ENCODE measurements around the gene MIX23. TPM values are rescaled to one million over a fixed set of nuclear protein-coding genes. Genes with fewer than 3 reads are reported as not detected.

MIX23 gene
- 20.2 TPM for total RNA-seq (ENCODE audit: unreplicated experiment)
- long read RNA-seq, partial matches to known transcripts: 0 of 4 reads
- long read RNA-seq, other reads (novel, unspliced or antisense): 0 of 4 reads

- peaks cover 13% of the 10 kb centered on the region for H3K4me1 Mint-ChIP-seq (ENCODE audit: low read depth, unreplicated experiment)
- H3K27me3 Mint-ChIP-seq (ENCODE audit: unreplicated experiment): no peaks in the 10 kb centered on the region
- peak; percentile 92 for DNase-seq
- no peak for TF ChIP-seq CTCF (IDR thresholded peaks at IDR 0.05; ENCODE audit: partially characterized antibody, unreplicated experiment)
- no peaks in the 10 kb centered on the region for H3K9me3 Mint-ChIP-seq (ENCODE audit: unreplicated experiment)
- H3K4me3 Mint-ChIP-seq (ENCODE audit: unreplicated experiment): peak within 1 kb of the TSS; percentile 86
- peak within 1 kb of the TSS; percentile 96 for H3K27ac Mint-ChIP-seq (ENCODE audit: unreplicated experiment)
- H3K36me3 Mint-ChIP-seq (ENCODE audit: unreplicated experiment): no peaks in the 10 kb centered on the region
Observed at GRCh38 chr3:122382888-122383666, at the start of gene MIX23. Gene MIX23 (minus strand): TSS chr3:122383231. CDS start chr3:122383224, 7 bp downstream.

- Mint-ChIP-seq H3K9me3 (ENCODE audit: unreplicated experiment) (peaks cover 2% of the 10 kb centered on the region), H3K27me3 (ENCODE audit: unreplicated experiment) (peaks cover 1% of the 10 kb centered on the region), H3K4me3 (ENCODE audit: unreplicated experiment) (no peak overlapping the region), H3K4me1 (ENCODE audit: low read depth, unreplicated experiment) (no peaks in the 10 kb centered on the region), H3K36me3 (ENCODE audit: unreplicated experiment) (peaks cover 1% of the 10 kb centered on the region), H3K27ac (ENCODE audit: unreplicated experiment) (no peak overlapping the region)
- DNase-seq: no peak
- no peak for TF ChIP-seq CTCF (IDR thresholded peaks at IDR 0.05; ENCODE audit: partially characterized antibody, unreplicated experiment)
Observed at GRCh38 chr3:122430371-122430770, 47.3 kb upstream of the MIX23 start.

GRCh38 chr3:122427857-122428471 lies 44.9 kb upstream of the MIX23 start:
- no peak for TF ChIP-seq CTCF (IDR thresholded peaks at IDR 0.05; ENCODE audit: partially characterized antibody, unreplicated experiment)
- H3K27me3 Mint-ChIP-seq (ENCODE audit: unreplicated experiment): peaks cover 1% of the 10 kb centered on the region
- H3K4me1 Mint-ChIP-seq (ENCODE audit: low read depth, unreplicated experiment): no peaks in the 10 kb centered on the region
- DNase-seq: no peak
- no peak overlapping the region for H3K27ac Mint-ChIP-seq (ENCODE audit: unreplicated experiment)
- H3K4me3 Mint-ChIP-seq (ENCODE audit: unreplicated experiment): no peak overlapping the region
- no peaks in the 10 kb centered on the region for H3K36me3 Mint-ChIP-seq (ENCODE audit: unreplicated experiment)
- H3K9me3 Mint-ChIP-seq (ENCODE audit: unreplicated experiment): peaks cover 2% of the 10 kb centered on the region

GRCh38 chr3:122421836-122422235 lies 38.8 kb upstream of the MIX23 start:
- no peak for TF ChIP-seq CTCF (IDR thresholded peaks at IDR 0.05; ENCODE audit: partially characterized antibody, unreplicated experiment)
- no peak overlapping the region for H3K27ac Mint-ChIP-seq (ENCODE audit: unreplicated experiment)
- H3K36me3 Mint-ChIP-seq (ENCODE audit: unreplicated experiment): peaks cover 3% of the 10 kb centered on the region
- H3K27me3 Mint-ChIP-seq (ENCODE audit: unreplicated experiment): no peaks in the 10 kb centered on the region
- no peak overlapping the region for H3K4me3 Mint-ChIP-seq (ENCODE audit: unreplicated experiment)
- no peaks in the 10 kb centered on the region for H3K4me1 Mint-ChIP-seq (ENCODE audit: low read depth, unreplicated experiment)
- peaks cover 2% of the 10 kb centered on the region for H3K9me3 Mint-ChIP-seq (ENCODE audit: unreplicated experiment)
- DNase-seq: no peak

GRCh38 chr3:122421101-122421500 lies 38.1 kb upstream of the MIX23 start:
- H3K27me3 Mint-ChIP-seq (ENCODE audit: unreplicated experiment): peaks cover 2% of the 10 kb centered on the region
- no peak overlapping the region for H3K4me3 Mint-ChIP-seq (ENCODE audit: unreplicated experiment)
- no peak overlapping the region for H3K27ac Mint-ChIP-seq (ENCODE audit: unreplicated experiment)
- no peak for DNase-seq
- TF ChIP-seq CTCF (IDR thresholded peaks at IDR 0.05; ENCODE audit: partially characterized antibody, unreplicated experiment): no peak
- H3K9me3 Mint-ChIP-seq (ENCODE audit: unreplicated experiment): peaks cover 3% of the 10 kb centered on the region
- peaks cover 3% of the 10 kb centered on the region for H3K36me3 Mint-ChIP-seq (ENCODE audit: unreplicated experiment)
- peaks cover 2% of the 10 kb centered on the region for H3K4me1 Mint-ChIP-seq (ENCODE audit: low read depth, unreplicated experiment)

All from glutamatergic neuron (in vitro differentiated cells).